ENCODE data around the gene SLC4A2.

The SLC4A2 gene

GRCh38 chr7:151046603-151047573 is 12.5 kb upstream of the SLC4A2 start:
- no peak for DNase-seq

GRCh38 chr7:151047976-151048815 is 11.2 kb upstream of the SLC4A2 start, which contains the start of gene ASIC3:
Gene ASIC3, plus strand, starts transcription at chr7:151048531. Its CDS starts 355 bp downstream, at chr7:151048886.
- DNase-seq = no peak

GRCh38 chr7:151048911-151049463 is 10.4 kb upstream of the SLC4A2 start:
- DNase-seq = no peak

- DNase-seq = no peak
These were observed 8.3 kb upstream of the SLC4A2 start for GRCh38 chr7:151051108-151051507.

- no peak for DNase-seq
These were observed 6.3 kb upstream of the SLC4A2 start for GRCh38 chr7:151053096-151053495.

DNA sequence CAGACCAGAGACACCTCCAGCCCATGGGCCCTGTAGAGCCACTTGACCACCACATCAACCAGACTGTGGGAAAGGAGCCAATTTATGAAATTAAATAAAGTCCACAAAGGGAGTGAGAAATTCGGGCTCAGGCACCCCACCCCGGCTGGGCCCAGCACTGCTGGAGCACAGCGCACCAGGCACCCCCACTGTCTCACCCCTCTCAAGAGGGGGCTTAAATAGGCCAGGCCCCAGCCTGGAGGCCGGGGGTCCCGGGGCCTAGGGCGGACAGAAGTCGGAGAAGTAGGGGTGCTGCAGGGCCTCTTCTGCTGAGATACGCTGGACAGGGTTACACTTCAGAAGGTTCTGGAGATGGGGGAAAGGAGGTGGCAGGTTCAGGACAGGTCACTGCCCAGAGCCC is 5.6 kb upstream of the SLC4A2 start:
- DNase-seq = no peak

GRCh38 chr7:151056283-151056665 is 3.1 kb upstream of the SLC4A2 start:
- no peak for DNase-seq

DNA sequence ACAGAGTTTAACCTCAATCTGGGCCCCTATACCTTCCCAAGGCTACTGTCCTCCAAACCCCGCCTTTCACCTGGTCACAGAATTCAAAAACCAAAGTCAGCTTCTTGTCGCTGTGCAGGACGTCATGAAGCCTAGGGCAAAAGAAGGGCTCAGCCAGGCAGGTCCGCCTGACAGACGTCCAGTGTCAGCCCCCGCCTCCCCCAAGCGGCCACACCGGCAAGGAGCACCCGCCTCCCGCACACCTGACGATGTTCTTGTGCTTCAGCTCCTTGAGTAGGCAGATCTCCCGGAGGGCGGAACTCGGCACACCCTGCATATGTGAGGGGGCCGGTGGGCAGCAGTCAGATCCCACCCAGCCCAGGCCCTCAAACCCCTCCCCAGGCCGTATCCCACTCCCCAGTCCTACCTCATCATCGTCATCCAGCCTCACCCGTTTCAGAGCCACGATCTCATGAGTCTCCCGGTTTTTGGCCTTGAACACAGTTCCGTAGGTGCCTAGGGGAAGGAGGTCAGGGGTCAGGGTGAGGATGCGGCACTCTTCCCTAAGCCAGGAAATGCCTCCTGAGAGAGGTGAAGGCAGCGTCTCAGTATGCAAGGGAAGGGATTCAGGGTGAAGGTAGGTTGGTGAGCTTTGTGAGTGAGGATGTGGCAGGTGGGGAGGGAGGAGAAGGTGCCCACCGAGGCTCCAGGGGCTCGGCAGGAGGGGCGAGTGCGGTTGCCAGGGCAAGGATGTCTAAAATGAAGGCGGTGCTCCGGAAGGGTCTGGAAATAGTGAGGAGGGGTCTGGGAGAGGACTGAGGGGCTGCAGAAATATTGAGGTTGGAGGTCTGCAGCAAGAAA is 2.5 kb upstream of the SLC4A2 start:
- no peak for DNase-seq

- no peak for DNase-seq
These were observed 1.8 kb upstream of the SLC4A2 start, which contains the start of gene CDK5 for GRCh38 chr7:151057506-151057988. Gene CDK5, minus strand, starts transcription at chr7:151057897. Its CDS starts 49 bp downstream, at chr7:151057848.

- DNase-seq = peak; percentile 99
These were observed 1.2 kb upstream of the SLC4A2 start for GRCh38 chr7:151057989-151058780.

DNA sequence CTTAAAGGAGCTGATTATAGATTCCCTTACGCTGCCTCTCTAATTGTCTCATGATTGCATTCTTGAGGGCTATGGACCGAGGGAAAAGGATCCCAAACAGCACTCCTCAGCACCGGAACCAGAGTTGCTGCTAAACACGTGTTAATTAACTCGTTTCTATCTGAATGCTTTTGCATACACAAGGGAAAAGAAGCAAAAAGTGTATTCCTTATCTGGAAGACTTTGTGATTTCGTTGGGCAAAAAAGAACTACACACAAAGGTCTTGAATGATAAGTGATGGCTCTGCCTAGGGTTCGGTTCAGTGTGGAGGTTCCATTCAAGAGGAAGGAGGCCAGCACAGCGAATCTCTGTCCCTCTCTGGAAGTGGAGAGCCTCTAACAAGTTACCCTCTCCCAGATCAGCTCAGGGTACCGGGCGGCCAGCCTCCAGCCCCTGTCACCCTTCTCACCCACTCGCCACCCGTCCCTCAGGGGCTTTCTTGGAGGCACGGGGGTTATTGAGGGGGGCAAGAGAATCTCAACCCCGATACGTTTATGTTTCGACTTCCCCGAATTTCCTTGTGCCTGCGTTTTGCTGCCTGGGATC is 515 bp upstream of the SLC4A2 start:
- no peak for DNase-seq

DNA sequence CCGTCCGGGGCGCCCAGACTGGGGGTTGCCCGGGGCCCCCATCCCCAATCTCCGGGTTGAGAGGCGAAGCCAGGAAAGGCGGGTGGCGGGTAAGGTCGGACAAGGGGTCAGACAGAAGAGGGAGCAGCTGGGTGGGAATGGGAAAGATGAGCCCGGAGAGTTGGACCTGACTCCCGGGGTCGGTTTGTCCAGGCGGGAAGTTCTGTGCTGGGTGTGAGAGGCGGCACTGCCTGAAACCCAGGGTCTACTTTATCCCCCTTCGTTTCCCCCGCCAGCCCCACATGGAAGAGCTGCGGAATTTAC is 675 bp downstream of the SLC4A2 start:
- DNase-seq = no peak

DNA sequence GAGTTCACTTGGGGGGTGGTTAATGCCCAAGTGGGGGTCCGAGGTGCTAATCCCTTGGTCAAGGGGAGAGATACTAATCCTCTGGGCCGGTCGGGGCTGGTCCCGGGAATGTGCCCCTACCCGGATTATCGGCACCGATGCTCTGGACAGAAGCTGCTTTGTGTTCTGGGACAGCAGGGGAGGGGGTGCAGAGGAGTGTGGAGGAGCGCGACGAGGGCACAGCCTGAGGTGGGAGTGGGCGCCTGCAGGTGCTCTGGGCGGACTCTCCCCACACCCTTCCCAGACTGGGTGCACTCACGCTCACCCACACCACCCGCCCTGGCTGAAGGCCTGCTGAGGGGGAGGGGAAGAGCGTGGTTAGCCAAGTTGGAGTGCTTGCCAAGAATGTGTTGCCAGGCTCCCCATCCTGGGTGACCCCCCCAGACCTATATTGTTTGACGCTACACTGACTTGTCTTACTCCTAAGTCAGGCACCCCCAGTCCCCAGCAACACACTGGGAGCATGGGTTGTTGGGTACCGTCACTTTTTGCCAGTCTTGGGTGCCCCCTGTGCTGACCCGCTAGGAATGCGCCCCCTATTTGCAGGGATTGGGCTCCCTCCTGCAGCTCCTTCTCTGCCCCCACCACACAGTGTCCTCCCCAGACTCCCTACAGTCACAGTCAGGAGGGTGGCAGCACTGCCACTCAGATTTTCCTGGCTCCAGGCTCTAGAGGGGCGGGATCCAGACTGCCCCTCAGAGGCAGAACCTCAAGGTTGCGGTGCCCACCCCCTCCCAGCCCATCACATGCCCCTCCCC is 1.2 kb downstream of the SLC4A2 start:
- DNase-seq = no peak

DNA sequence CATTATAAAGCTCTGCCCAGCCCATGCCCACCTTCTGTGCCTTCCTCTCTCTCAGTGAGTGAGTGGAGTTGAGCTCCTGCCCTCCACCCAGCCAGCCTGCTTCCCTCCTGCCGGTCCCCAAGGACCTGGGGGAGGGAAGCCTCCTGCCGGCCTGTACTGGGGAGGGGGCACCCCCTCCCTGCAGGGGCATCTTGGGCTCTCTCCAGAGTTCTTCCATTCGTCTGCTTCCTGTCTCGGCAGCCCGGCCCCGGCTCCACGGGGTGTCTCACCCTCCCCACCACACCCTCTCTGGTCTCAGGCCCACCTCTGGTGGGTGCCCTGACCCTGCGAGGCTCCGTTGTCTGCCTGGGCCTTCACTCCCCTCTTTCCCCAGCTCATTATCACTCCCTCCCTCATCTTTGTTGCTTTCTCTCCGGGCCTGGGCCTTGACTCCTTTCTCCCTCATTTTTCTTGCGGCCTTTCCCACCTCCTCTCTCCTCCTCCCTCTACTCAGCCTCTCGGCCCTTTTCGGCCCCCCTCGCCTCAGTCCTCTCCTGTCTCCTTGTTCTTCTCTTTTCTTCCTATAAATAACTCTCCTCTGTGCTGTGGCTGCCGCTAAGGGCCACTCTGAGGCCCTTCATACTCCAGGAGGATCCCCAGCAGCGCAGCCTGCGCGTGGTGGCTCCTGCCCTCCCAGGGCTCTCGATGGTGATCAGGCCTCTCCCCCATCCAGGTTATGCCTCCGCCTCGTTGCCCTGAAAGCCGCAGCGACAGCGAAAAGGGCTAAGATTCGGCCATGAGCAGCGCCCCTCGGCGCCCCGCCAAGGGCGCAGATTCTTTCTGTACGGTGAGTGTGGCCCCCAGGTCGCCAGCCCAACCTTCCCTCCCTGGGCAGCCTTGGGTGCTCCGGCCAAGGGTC is 2.1 kb downstream of the SLC4A2 start:
- DNase-seq = no peak

DNA sequence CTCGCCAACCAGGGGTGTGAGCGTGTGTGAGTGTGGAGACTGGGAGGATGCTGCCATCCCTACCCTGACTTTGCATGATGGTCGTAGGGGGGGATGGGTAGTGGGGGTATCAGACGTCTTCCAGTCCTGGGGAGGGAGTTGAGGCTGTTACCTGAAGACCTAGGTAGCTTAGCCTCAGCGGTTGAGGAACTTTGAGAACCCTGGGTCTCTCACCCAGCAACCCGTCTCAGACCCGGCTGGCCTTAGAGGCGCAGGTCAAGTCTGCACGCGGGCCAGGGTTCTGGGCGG is 2.7 kb downstream of the SLC4A2 start:
- DNase-seq = no peak

- no peak for DNase-seq
These were observed 3.2 kb downstream of the SLC4A2 start for GRCh38 chr7:151062399-151063211.

DNA sequence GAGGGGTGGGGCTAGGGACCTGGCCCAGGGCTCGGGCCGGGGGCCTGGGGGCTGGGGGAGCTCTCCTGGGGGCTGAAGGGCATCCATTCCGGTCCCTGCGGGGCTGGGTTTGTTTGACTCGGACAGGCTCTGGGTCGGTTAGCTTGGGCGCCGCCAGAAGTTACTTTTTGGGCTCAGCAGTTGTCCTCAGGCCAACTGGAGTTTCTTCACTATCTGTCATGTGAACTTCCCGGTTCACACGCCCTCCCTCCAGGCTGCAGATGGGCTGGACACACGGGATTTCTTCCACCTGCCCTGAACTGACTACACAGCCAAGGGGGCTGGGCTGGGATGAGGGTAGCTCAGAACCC is 3.8 kb downstream of the SLC4A2 start:
- DNase-seq = no peak

GRCh38 chr7:151064454-151064853 is 5.1 kb downstream of the SLC4A2 start:
- DNase-seq = no peak

GRCh38 chr7:151064993-151065392 is 5.6 kb downstream of the SLC4A2 start:
- DNase-seq = no peak

Measured in GF-D8 (cell line).